Stimulated activated CD4-positive, alpha-beta T cell treated with anti-CD3 and anti-CD28 coated beads, Interleukin-1b, Interleukin-23, amount 100 ng/mL, for 4 hours (primary cell): Measurements from ENCODE around the gene NUS1.
"Not testable (repeated sequence)": the region's sequence is repeated elsewhere in the genome, so short reads cannot be mapped to it uniquely, and the experiment has no call there.

Experiments used
- DNase-seq, 2 donors: peaks; one replicate each; pipeline ENCODE4 v3.0.0-alpha.2; 2020; ENCODE audit warnings: low read depth in 2 of 2

The NUS1 gene

DNA sequence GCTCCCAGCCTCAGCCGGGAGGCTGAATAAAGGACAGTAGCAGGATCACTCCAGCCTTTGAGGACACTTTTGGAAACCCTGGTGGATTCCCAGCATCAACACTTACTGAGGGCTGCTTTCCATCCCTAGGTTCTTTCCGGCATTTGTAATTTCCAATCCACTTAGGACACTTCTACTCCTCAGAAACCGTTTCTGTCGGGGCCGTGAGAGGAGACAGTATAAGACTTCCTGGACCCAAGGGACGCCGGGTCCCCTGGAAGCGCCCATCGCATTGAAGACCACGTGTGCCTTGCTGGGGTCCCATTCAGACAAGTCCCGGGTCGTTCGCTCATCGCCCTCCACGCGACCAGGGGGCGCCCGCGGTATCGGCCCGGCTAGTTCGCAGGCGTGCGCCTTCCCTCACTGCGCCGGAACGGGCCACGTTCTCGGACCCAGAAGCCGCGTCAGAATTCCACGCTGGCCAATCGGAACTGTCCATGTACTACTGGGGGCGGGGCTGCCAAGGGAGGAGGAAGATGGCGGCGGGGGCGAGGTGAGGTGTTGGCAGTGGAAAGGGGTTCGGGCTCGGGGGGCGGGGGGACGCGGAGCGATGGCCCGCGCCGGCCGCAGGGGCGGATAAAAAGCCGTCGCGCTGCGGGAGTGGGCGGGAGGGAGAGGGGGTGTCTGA lies at the start of gene NUS1:
NUS1 (plus strand) TSS at position 479 of the 667 bp plus-strand sequence. CDS start 202 bp downstream, outside the sequence.
- peak; percentile 97 for DNase-seq

DNA sequence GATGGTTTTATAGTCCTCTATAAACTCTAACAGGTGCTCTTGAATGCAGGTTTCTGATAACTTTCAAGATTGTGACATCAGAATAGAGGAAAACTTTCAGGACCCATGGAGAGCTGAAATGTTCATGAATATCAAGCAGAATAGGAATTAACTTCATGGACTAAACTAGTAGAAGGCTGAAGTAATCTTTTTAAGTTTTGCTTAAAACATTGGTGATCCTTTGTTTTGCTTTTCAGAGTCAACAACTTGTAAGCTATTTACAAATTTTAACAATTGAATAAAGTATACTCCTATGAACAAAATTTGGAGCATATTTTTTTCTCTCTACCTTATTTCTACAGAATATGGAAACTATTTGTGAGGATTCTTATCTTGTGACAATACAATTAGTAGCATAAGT lies 47.7 kb upstream of the NUS1 start:
- DNase-seq = no peak

DNA sequence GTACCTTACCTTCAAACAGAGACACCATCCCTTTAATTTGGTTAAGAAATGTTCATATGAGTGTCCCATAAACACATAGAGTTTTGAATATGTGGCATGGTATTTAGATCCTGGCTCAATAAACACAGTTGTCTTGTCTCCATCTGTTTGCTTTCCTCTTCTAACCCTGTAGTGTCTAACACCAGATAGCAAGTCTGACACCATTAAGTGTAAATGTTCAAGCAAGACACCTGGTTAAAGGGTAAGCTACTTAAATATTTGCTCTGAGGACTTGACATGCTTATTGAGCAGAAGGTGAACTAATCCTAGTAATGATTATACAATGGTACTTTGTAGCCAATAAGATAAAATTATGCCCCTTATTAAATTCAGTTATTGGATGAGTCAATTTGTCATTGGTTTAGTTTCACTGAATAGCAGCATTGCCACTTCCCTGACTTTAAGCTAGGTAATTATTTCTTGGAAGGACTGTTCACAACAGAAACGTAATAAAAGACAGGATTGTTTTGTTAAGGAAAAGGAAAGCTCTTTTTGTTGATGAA lies 46.1 kb upstream of the NUS1 start:
- no peak for DNase-seq

- no peak for DNase-seq
Measured at GRCh38 chr6:117637770-117638169, 37.5 kb upstream of the NUS1 start.

DNA sequence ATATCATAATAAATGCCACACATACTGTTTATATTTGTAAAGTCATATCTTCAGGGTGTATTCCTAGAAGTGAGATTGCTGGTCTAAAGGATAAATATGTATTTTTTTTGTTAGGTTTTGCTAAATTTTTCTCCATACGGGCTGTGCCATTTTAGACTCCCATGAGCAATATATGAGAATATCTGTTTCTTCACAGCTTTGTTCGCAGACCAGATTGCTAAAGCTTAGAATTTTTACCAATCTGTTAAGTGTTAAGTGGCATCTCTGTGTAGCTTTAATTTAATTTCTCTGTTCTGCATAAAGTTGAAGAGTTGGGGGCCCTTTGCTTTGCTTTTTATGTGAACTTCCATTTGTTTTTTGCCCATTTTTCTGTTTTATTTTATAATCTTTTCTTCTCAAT lies 32.3 kb upstream of the NUS1 start:
- DNase-seq = no peak

DNA sequence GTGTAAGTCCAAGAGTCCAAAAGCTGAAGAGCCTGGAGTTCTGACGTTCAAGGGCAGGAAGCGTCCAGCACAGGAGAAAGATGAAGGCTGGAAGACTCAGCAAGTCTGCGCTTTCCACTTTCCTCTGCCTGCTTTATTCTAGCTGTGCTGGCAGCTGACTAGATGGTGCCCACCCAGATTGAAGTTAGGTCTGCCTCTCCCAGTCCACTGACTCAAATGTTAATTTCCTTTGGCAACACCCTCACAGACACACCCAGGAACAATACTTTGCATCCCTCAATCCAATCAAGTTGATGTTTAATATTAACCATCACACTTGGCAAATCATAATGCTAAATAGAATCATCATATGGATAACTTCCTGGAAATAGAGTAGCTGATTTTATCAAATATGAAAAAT lies 23.3 kb upstream of the NUS1 start:
- DNase-seq = not testable (repeated sequence)

GRCh38 chr6:117653949-117654348 lies 21.3 kb upstream of the NUS1 start:
- no peak for DNase-seq

- DNase-seq = no peak
Measured at GRCh38 chr6:117655380-117655779, 19.9 kb upstream of the NUS1 start.

DNA sequence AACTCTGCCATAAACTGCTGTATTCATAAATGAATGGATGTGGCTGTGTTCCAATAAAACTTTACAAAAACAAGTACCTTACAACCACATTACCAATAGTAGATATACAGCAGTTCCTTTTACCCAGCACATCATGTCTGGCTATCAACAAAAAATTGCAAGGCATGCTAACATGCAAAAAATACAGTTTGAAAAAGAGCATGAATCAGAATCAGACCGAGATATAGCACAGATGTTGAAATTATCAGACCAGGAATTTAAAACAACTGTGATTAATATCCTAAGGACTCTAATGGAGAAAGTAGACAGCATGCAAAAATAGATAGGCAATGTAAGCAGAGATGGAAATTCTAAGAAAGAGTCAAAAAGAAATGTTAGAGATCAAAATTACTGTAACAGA lies 8.4 kb upstream of the NUS1 start:
- no peak for DNase-seq

DNA sequence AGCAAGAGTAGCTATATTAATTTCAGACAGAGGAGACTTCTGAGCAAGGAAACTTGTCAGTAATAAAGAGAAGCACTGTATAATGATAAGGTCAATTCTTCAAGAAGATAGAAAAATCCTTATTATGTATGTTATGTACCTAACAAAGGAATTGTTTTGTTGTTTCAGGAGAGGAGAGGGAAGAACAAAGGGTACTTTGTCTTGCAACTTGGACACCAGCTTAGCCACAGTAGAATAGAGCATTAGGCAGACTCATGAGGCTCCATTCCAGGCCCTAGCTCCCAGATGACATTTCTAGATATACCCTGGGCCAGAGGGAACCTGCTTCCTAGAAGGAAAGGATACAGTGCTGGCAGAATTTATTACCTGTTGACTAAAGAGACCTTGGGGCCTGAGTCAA lies 6.5 kb upstream of the NUS1 start:
- DNase-seq = no peak

- no peak for DNase-seq
Measured at GRCh38 chr6:117674503-117674902, 766 bp upstream of the NUS1 start.

DNA sequence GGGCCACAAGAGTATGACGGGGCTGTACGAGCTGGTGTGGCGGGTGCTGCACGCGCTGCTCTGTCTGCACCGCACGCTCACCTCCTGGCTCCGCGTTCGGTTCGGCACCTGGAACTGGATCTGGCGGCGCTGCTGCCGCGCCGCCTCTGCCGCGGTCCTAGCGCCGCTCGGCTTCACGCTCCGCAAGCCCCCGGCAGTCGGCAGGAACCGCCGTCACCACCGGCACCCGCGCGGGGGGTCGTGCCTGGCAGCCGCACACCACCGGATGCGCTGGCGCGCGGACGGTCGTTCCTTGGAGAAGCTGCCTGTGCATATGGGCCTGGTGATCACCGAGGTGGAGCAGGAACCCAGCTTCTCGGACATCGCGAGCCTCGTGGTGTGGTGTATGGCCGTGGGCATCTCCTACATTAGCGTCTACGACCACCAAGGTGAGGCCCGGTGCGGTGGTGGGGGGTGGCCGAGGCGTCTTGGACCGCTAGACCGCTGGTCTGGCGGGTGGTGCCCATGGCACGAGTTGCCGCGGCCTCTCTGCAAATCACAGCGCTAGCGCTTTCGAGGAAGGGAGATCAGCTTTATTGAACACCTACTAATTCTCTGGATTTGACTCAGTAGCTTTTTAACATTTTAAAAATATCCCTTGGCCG lies 511 bp downstream of the NUS1 start:
- not testable (repeated sequence) for DNase-seq

DNA sequence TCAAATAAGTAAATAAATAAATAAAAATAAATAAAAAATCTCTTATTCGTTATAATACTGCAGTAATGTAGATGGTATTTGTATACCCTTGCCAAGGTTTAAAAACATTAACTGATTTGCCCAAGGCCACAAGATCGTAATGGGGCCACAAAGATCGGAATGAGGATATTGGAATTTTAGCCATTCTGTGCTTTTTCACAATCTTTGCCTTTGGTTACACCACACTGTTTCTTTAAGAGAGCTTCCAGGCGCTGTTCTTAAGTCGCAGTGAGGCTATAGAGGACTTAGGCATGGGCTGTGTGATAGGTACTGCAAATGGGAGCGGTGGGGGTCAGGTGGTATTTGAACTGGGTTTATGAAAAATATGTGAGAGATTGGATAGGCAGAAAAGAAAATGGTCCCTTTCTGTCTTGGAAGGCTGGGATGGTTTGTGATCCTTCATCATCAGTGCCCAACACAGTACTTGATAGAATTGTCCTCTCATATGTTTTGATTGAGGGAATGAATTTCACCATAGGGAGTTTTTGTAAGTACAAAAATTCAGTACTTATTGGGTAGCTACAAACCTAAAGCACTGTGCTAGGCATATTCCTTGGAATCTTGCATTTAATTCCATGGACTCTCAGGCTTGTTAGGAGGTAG lies 1.4 kb downstream of the NUS1 start:
- DNase-seq = no peak

GRCh38 chr6:117677553-117678141 lies 2.4 kb downstream of the NUS1 start:
- DNase-seq = no peak

DNA sequence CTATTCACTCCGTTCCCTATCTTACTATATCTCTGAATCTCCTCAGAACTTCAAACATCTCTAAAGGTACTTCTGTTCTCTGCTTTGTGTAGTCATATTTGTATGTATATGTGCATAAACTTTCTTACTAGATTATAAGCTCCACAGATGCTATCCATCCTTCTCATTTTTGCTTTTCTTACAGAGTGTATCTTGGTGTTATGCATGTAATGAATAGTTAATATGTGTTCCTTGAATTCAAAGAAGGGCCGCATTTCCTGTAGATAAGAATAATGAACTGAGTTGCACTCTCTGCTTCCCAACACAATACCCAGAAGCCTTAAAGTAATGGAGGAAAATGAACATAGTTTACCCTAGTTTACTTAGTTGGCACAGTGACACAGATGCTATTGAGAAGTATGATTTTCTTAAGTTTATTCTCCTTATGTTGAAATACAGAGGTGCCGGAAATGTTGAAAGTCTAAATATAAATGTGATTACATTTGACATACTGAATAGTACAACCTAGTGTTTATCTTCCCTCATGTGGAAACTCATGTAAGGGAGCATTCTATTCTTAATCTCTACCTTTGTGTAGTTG lies 6.0 kb downstream of the NUS1 start:
- DNase-seq = no peak

DNA sequence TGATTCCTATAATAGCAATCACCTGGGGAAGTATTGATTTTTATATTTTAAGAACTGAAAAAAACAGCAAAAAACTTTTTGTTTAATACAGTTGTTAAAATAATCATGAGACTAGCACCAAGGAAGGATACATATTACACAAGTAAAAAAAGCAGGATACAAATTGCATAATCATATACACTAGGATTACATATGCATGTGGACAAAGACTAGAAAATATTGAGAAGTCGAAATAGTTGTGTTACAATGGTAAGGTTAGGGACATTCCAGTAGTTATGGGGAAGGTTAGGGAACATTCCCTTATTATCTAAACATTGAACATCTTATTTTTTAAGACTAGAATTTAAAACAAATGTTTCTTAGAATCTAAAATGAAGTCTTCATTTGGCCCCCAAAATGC lies 9.5 kb downstream of the NUS1 start:
- no peak for DNase-seq

GRCh38 chr6:117685359-117685758 lies 10.1 kb downstream of the NUS1 start:
- no peak for DNase-seq

DNA sequence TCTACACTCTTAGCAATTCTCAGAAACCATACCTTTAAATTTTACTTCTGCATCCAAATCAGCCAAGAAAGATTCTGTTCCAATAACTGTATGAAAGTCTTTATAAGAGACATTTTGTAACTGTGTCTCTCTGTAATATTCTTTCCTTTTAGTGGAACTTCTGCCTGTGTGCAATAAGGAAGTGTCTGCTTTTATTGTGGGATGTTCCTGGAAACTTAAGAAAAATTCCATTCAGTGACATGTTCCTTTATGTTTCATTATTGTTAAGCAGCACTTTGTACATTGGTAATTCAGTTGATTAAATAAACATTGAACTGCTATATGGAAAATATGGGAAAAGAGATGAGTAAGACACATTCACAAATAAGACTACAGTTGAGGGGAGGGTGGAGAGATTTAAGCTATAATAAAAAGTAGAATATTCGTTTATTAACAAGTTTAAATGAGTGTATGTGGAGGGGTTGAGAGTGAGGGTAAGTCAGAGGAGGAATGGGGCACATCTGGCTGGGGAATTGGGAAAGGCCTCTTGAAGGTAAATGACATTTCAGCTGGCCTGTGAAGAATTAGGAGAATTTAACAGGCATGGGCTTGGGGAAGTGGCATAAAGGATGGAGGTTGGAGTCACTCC lies 11.9 kb downstream of the NUS1 start:
- no peak for DNase-seq

- not testable (repeated sequence) for DNase-seq
Measured at GRCh38 chr6:117689584-117689983, 14.3 kb downstream of the NUS1 start.

GRCh38 chr6:117706504-117706903 lies 31.2 kb downstream of the NUS1 start:
- DNase-seq = no peak

- not testable (repeated sequence) for DNase-seq
Measured at GRCh38 chr6:117706936-117707509, 31.8 kb downstream of the NUS1 start.
